GM13976 (cell line): ENCODE results near the gene RESP18.
A peak's percentile ranks its signal among the peaks of the same experiment; 100 is the strongest.
"Not testable (repeated sequence)": the region's sequence is repeated elsewhere in the genome, so short reads cannot be mapped to it uniquely, and the experiment has no call there.

Source experiments
- DNase-seq: peaks from one replicate; pipeline ENCODE4 v3.0.0; 2012; ENCODE audit warnings: low spot score
- CTCF ChIP-seq: IDR thresholded peaks from 2 replicates; pipeline ENCODE4 v1.5.1; 2012; ENCODE audit warnings: borderline replicate concordance, mild to moderate bottlenecking; ENCODE audit not compliant: insufficient read depth; ENCODE audit errors: extremely low read depth, missing control alignments, control extremely low read depth
- in situ Hi-C: fragments of 300-500 bp; cut with MboI; formaldehyde crosslinking; loops from one replicate; pipeline ENCODE4 v1.12.0; 2022; ENCODE audit warnings: low sequenced_read_pairs, mixed read lengths, inconsistent platforms; ENCODE audit not compliant: unreplicated experiment

Gene RESP18

GRCh38 chr2:219290381-219291171 lies 42.0 kb downstream of the RESP18 start:
- no peak for TF ChIP-seq CTCF
- DNase-seq, result peak; percentile 11
- in situ Hi-C loops, result loop anchor here (25.0 kb wide), 1 partner anchor 128 kb away; the partner anchor contains the start of genes NHEJ1 and SLC23A3

DNA sequence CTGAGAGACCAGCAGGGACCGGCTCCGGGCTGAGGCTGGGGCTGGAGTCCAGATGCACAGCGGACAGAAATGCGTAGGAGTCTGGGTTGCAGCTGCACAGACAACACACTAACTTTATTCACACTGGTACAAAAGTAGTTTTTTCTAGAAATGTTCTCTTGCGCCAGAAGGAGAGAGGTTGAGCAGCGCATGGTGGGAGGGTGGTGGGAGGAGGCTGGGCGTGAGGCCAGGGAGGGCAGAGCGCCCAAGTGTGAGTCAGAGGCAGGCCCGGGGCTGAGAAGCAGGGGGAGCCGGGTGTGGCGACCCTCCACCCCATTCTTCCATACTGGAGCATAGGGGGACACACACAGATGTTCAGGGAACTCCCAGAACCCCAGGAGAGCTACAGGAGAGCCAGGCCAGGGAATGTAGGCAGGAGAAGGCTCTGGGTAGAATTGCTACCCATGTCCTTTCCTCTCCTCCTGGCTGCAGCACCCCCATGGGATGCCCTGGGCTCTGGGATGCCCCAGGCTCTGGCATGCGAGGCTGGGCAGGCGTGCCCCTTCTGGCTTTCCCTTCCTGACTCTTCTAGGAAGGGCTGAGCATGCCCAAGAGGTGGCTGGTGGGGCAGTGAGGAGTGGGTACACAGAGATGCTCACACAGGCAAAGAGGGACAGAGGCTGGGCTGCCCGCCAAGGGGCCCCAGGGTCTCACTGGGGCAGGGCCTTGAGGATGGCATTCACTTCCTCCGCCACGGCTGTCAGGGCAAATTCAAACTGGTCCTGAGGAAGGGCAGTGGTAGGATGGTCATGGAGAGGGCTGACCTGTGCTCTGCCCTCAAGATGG lies 42.8 kb downstream of the RESP18 start:
- DNase-seq, result peak; percentile 18
- no peak for TF ChIP-seq CTCF
- in situ Hi-C loops, result loop anchor here (25.0 kb wide), 1 partner anchor 127 kb away; the partner anchor contains the start of genes NHEJ1 and SLC23A3

DNA sequence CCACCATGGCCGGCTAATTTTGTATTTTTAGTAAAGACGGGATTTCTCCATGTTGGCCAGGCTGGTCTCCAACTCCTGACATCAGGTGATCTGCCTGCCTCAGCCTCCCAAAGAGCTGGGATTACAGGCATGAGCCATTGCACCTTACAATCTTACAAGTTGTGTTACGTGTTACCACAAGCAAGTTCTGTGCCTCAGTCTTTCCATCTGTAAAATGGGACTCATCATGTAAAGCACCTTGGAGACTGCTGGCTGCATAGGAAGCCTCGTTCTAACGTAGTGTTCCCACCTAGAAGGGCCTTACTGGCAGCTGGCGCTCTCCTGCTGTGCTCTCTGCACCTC lies 43.4 kb downstream of the RESP18 start:
- in situ Hi-C loops, result loop anchor here (25.0 kb wide), 1 partner anchor 127 kb away; the partner anchor contains the start of genes NHEJ1 and SLC23A3
- DNase-seq, result no peak
- no peak for TF ChIP-seq CTCF

GRCh38 chr2:219287580-219288265 lies 44.8 kb downstream of the RESP18 start:
- TF ChIP-seq CTCF, result no peak
- in situ Hi-C loops, result loop anchor here (25.0 kb wide), 1 partner anchor 125 kb away; the partner anchor contains the start of genes NHEJ1 and SLC23A3
- DNase-seq, result peak; percentile 31

DNA sequence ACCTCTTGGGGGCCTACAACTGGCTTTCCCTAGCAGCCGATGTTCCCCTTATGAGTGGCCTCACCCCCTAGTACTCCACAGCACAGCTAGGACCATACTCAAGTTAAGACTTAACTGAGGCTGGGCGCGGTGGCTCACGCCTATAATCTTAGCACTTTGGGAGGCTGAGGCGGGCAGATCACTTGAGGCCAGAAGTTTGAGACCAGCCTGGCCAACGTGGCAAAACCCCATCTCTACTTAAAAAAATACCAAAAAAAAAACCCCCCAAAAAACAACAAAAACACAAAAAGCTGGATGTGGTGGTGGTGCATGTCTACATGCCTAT lies 45.5 kb downstream of the RESP18 start:
- DNase-seq, result not testable (repeated sequence)

GRCh38 chr2:219286436-219287115 lies 46.0 kb downstream of the RESP18 start:
- DNase-seq, result peak; percentile 22
- TF ChIP-seq CTCF, result no peak
- in situ Hi-C loops, result loop anchor here (25.0 kb wide), 1 partner anchor 124 kb away; the partner anchor contains the start of genes NHEJ1 and SLC23A3

More for the DNA sequence above, 45.5 kb downstream of the RESP18 start:
- in situ Hi-C loops, result loop anchor here (25.0 kb wide), 1 partner anchor 125 kb away; the partner anchor contains the start of genes NHEJ1 and SLC23A3
